DND-41 (cell line): ENCODE results near the gene RYR2.

Source experiments
- ATAC-seq: fragments of 200-7000 bp; cut with Tn5 transposase; 3 replicates; pipeline ENCODE4 v1.9.1; 2021; ENCODE audit warnings: low read depth; ENCODE audit not compliant: insufficient read depth
- DNase-seq: peaks from one replicate; pipeline ENCODE4 v3.0.0-alpha.2; 2020
- H2AFZ ChIP-seq: 2 replicates; pipeline ENCODE4 v1.6.0; 2012; ENCODE audit warnings: low read depth, low read length
- H3K27ac ChIP-seq: 2 replicates; pipeline ENCODE4 v1.5.1; 2012; ENCODE audit warnings: low read length, inconsistent platforms
- H3K27me3 ChIP-seq: fragments of 200-600 bp; sonication (generic); 2 replicates; pipeline ENCODE4 v1.6.0; 2012; ENCODE audit warnings: low read length, mild to moderate bottlenecking, inconsistent platforms; ENCODE audit not compliant: insufficient read depth, poor library complexity
- H3K36me3 ChIP-seq: 2 replicates; pipeline ENCODE4 v1.5.1; 2012; ENCODE audit warnings: low read length, inconsistent platforms; ENCODE audit not compliant: insufficient read depth
- H3K4me1 ChIP-seq: 2 replicates; pipeline ENCODE4 v1.5.1; 2012; ENCODE audit warnings: mild to moderate bottlenecking, low read length; ENCODE audit not compliant: insufficient read depth
- H3K4me2 ChIP-seq: 2 replicates; pipeline ENCODE4 v1.6.0; 2012; ENCODE audit warnings: mild to moderate bottlenecking, moderate library complexity, low read length, inconsistent platforms; ENCODE audit not compliant: insufficient read depth
- H3K4me3 ChIP-seq, 2 experiments: fragments of 200-600 bp in 1 of 2; shearing (Covaris generic) in 1 of 2; 2 replicates each; pipeline ENCODE4 v1.5.1; 2012 to 2016; ENCODE audit warnings: inconsistent platforms in 2 of 2, low read length in 2 of 2, mild to moderate bottlenecking in 2 of 2, low read depth in 1 of 2, moderate library complexity in 1 of 2
- H3K79me2 ChIP-seq: 2 replicates; pipeline ENCODE4 v1.6.0; 2012; ENCODE audit warnings: low read length, inconsistent platforms; ENCODE audit not compliant: insufficient read depth
- H3K9ac ChIP-seq: 2 replicates; pipeline ENCODE4 v1.6.0; 2012; ENCODE audit warnings: low read depth, mild to moderate bottlenecking, inconsistent platforms, low read length, moderate library complexity
- H3K9me3 ChIP-seq: 2 replicates; pipeline ENCODE4 v1.5.1; 2012; ENCODE audit warnings: low read length, moderate library complexity, mild to moderate bottlenecking, inconsistent platforms; ENCODE audit not compliant: insufficient read depth, severe bottlenecking
- H4K20me1 ChIP-seq: 2 replicates; pipeline ENCODE4 v1.6.0; 2012; ENCODE audit warnings: low read length; ENCODE audit not compliant: insufficient read depth
- CTCF ChIP-seq: IDR thresholded peaks from 2 replicates; pipeline ENCODE4 v1.5.1; 2012; ENCODE audit warnings: borderline replicate concordance, low read length, moderate library complexity, mild to moderate bottlenecking; ENCODE audit not compliant: poor library complexity, severe bottlenecking; ENCODE audit errors: extremely low read depth
- EZH2 ChIP-seq: IDR thresholded peaks from 3 replicates; pipeline ENCODE4 v1.6.1; 2012; ENCODE audit warnings: borderline replicate concordance, low read depth, mild to moderate bottlenecking, moderate library complexity, low read length, inconsistent platforms; ENCODE audit not compliant: severe bottlenecking

Gene RYR2

GRCh38 chr1:237320890-237321289 lies 278.9 kb downstream of the RYR2 start:
- H3K36me3 ChIP-seq: no peaks in the 10 kb centered on the region
- no peak for ATAC-seq

GRCh38 chr1:237324226-237324625 lies 282.2 kb downstream of the RYR2 start:
- Histone ChIP-seq H3K4me1 (no peaks in the 10 kb centered on the region), H3K36me3 (no peaks in the 10 kb centered on the region), H4K20me1 (no peaks in the 10 kb centered on the region), H3K79me2 (no peaks in the 10 kb centered on the region), H3K4me3 (no peak overlapping the region), H3K4me2 (no peak overlapping the region), H2AFZ (no peak overlapping the region), H3K27ac (no peak overlapping the region), H3K9me3 (no peaks in the 10 kb centered on the region), H3K9ac (no peak overlapping the region), H3K27me3 (no peaks in the 10 kb centered on the region)
- ATAC-seq: no peak
- no peak for DNase-seq
- TF ChIP-seq CTCF (no peak), EZH2 (no peak)

More at GRCh38 chr1:237320890-237321289, 278.9 kb downstream of the RYR2 start:
- Histone ChIP-seq H3K4me2 (no peak overlapping the region), H3K9me3 (no peaks in the 10 kb centered on the region), H3K79me2 (no peaks in the 10 kb centered on the region), H2AFZ (no peak overlapping the region), H3K9ac (no peak overlapping the region), H3K4me1 (no peaks in the 10 kb centered on the region), H3K27ac (no peak overlapping the region), H3K4me3 (no peak overlapping the region), H4K20me1 (no peaks in the 10 kb centered on the region), H3K27me3 (no peaks in the 10 kb centered on the region)
- no peak for DNase-seq
- TF ChIP-seq CTCF: no peak
- TF ChIP-seq EZH2: no peak

- Histone ChIP-seq H3K9ac (no peak overlapping the region), H3K4me1 (no peaks in the 10 kb centered on the region), H4K20me1 (no peaks in the 10 kb centered on the region), H3K36me3 (no peaks in the 10 kb centered on the region), H3K4me2 (no peak overlapping the region), H3K27ac (no peak overlapping the region), H2AFZ (no peak overlapping the region), H3K9me3 (no peaks in the 10 kb centered on the region), H3K27me3 (no peaks in the 10 kb centered on the region), H3K79me2 (no peaks in the 10 kb centered on the region), H3K4me3 (no peak overlapping the region)
- ATAC-seq (no peak), DNase-seq (no peak)
- TF ChIP-seq EZH2: no peak
- TF ChIP-seq CTCF: no peak
These were observed 285.1 kb downstream of the RYR2 start for GRCh38 chr1:237327061-237327460.

GRCh38 chr1:237340892-237341291 lies 298.9 kb downstream of the RYR2 start:
- H3K79me2 ChIP-seq: no peaks in the 10 kb centered on the region
- H3K27ac ChIP-seq: no peak overlapping the region
- H3K36me3 ChIP-seq: no peaks in the 10 kb centered on the region
- H3K4me3 ChIP-seq: no peak overlapping the region
- no peak overlapping the region for H3K4me2 ChIP-seq
- ATAC-seq (no peak), DNase-seq (no peak)
- H3K4me1 ChIP-seq: no peaks in the 10 kb centered on the region
- H3K9ac ChIP-seq: no peak overlapping the region
- no peaks in the 10 kb centered on the region for H4K20me1 ChIP-seq
- no peak for TF ChIP-seq EZH2
- TF ChIP-seq CTCF: no peak
- H3K9me3 ChIP-seq: no peaks in the 10 kb centered on the region
- no peak overlapping the region for H2AFZ ChIP-seq
- H3K27me3 ChIP-seq: no peaks in the 10 kb centered on the region
